Neural cell (in vitro differentiated cells): ENCODE data around the gene UPF3A. TPM values are rescaled to one million over a fixed set of nuclear protein-coding genes. Genes with fewer than 3 reads are reported as not detected.
"Not testable (repeated sequence)": the region's sequence is repeated elsewhere in the genome, so short reads cannot be mapped to it uniquely, and the experiment has no call there.

Experiments
- H2AFZ ChIP-seq: fragments of 200-600, 300-800 bp; sonication (generic), shearing (Covaris generic); 2 replicates; pipeline ENCODE4 v1.6.0; 2014; ENCODE audit warnings: low read depth, mild to moderate bottlenecking, antibody characterized with exemption, low read length, moderate library complexity
- H3F3A ChIP-seq: fragments of 200-600 bp; shearing (Covaris generic); 2 replicates; pipeline ENCODE4 v1.6.1; 2016; ENCODE audit warnings: mild to moderate bottlenecking, moderate library complexity, mixed read lengths, antibody characterized with exemption, low read length; ENCODE audit not compliant: insufficient read depth, poor library complexity, severe bottlenecking
- H3K27ac ChIP-seq: fragments of 200-600, 300-800 bp; sonication (generic), shearing (Covaris generic); 2 replicates; pipeline ENCODE4 v1.5.1; 2014; ENCODE audit warnings: mild to moderate bottlenecking, low read length, moderate library complexity
- H3K27me3 ChIP-seq: fragments of 300-800, 200-600 bp; sonication (generic), shearing (Covaris generic); 2 replicates; pipeline ENCODE4 v1.6.0; 2014; ENCODE audit warnings: mild to moderate bottlenecking, low read depth, low read length, moderate library complexity; ENCODE audit not compliant: insufficient read depth
- H3K36me3 ChIP-seq: fragments of 300-800, 200-600 bp; sonication (generic), shearing (Covaris generic); 2 replicates; pipeline ENCODE4 v1.5.1; 2014; ENCODE audit warnings: mild to moderate bottlenecking, antibody characterized with exemption, low read length, moderate library complexity; ENCODE audit not compliant: insufficient read depth
- H3K4me2 ChIP-seq: fragments of 300-800, 200-600 bp; sonication (generic), shearing (Covaris generic); 2 replicates; pipeline ENCODE4 v1.6.0; 2014; ENCODE audit warnings: mild to moderate bottlenecking, low read length
- H3K4me3 ChIP-seq: fragments of 300-800, 200-600 bp; sonication (generic), shearing (Covaris generic); 2 replicates; pipeline ENCODE4 v1.5.1; 2014; ENCODE audit warnings: mild to moderate bottlenecking, low read length, moderate library complexity
- H3K79me2 ChIP-seq: fragments of 200-600 bp; shearing (Covaris generic); replicated peaks from 2 replicates; pipeline ENCODE4 v1.6.0; 2014; ENCODE audit warnings: mild to moderate bottlenecking, low read length, moderate library complexity; ENCODE audit not compliant: insufficient read depth
- H3K9ac ChIP-seq: fragments of 300-800, 200-600 bp; sonication (generic), shearing (Covaris generic); 2 replicates; pipeline ENCODE4 v1.6.1; 2016; ENCODE audit warnings: mild to moderate bottlenecking, low read length, mixed read lengths
- H3K9me2 ChIP-seq: fragments of 200-600 bp; shearing (Covaris generic); 2 replicates; pipeline ENCODE4 v1.6.1; 2016; ENCODE audit warnings: mild to moderate bottlenecking, low read length, mixed read lengths; ENCODE audit not compliant: insufficient read depth
- H3K9me3 ChIP-seq: fragments of 200-600, 300-800 bp; sonication (generic), shearing (Covaris generic); 2 replicates; pipeline ENCODE4 v1.6.1; 2016; ENCODE audit warnings: mild to moderate bottlenecking, mixed run types, low read length, moderate library complexity, mixed read lengths
- H4K20me1 ChIP-seq: fragments of 200-600 bp; shearing (Covaris generic); 2 replicates; pipeline ENCODE4 v1.6.1; 2016; ENCODE audit warnings: mild to moderate bottlenecking, mixed run types; ENCODE audit not compliant: insufficient read depth
- CTCF ChIP-seq: fragments of 450-650 bp; IDR thresholded peaks from 2 replicates; pipeline ENCODE4 v1.5.1; 2014; ENCODE audit warnings: antibody characterized with exemption, mild to moderate bottlenecking, moderate library complexity; ENCODE audit not compliant: poor library complexity, severe bottlenecking
- EP300 ChIP-seq: fragments of 450-650 bp; conservative IDR thresholded peaks from 2 replicates; pipeline ENCODE4 v1.6.1; 2014; ENCODE audit warnings: antibody characterized with exemption, mild to moderate bottlenecking, moderate library complexity; ENCODE audit not compliant: poor library complexity, severe bottlenecking
- EZH2 ChIP-seq: fragments of 200-600, 300-800 bp; shearing (Covaris generic), sonication (generic); IDR thresholded peaks from 2 replicates; pipeline ENCODE4 v1.6.1; 2014; ENCODE audit warnings: antibody characterized with exemption, low read length, borderline replicate concordance, mild to moderate bottlenecking; ENCODE audit not compliant: insufficient read depth, poor library complexity, severe bottlenecking
- MXI1 ChIP-seq: fragments of 450-650 bp; conservative IDR thresholded peaks from 2 replicates; pipeline ENCODE4 v1.6.1; 2014; ENCODE audit warnings: antibody characterized with exemption, mild to moderate bottlenecking; ENCODE audit not compliant: poor library complexity, severe bottlenecking
- POLR2AphosphoS5 ChIP-seq: IDR thresholded peaks from 2 replicates; pipeline ENCODE4 v1.6.1; 2012
- RAD21 ChIP-seq: fragments of 450-650 bp; conservative IDR thresholded peaks from 2 replicates; pipeline ENCODE4 v1.6.1; 2014; ENCODE audit warnings: antibody characterized with exemption, mild to moderate bottlenecking, moderate library complexity
- REST ChIP-seq: IDR thresholded peaks from 2 replicates; pipeline ENCODE4 v1.6.1; 2012; ENCODE audit warnings: borderline replicate concordance
- SMC3 ChIP-seq: fragments of 450-650 bp; conservative IDR thresholded peaks from 2 replicates; pipeline ENCODE4 v1.6.1; 2014; ENCODE audit warnings: antibody characterized with exemption, mild to moderate bottlenecking, moderate library complexity; ENCODE audit not compliant: poor library complexity
- TAF1 ChIP-seq: IDR thresholded peaks from 2 replicates; pipeline ENCODE4 v1.6.1; 2012; ENCODE audit warnings: low read depth
- polyA plus RNA-seq: library from polyadenylated mRNA; depleted of rRNA; stranded (reverse); fragments of >200 nt; gene quantifications from 2 replicates; pipeline ENCODE4 v1.2.3, GENCODE V29; 2014

Gene UPF3A
- polyA plus RNA-seq, 1 donor from 2014 or later: 277 TPM

- Histone ChIP-seq H3K4me3 (no peak overlapping the region), H3K9me3 (no peaks in the 10 kb centered on the region), H3K79me2 (no peaks in the 10 kb centered on the region), H3K4me2 (no peak overlapping the region), H4K20me1 (no peaks in the 10 kb centered on the region), H3K9ac (no peak overlapping the region), H2AFZ (no peak overlapping the region), H3K9me2 (no peaks in the 10 kb centered on the region), H3K27me3 (no peaks in the 10 kb centered on the region), H3F3A (no peaks in the 10 kb centered on the region), H3K36me3 (peaks cover 10% of the 10 kb centered on the region), H3K27ac (no peak overlapping the region)
- TF ChIP-seq TAF1 (no peak), MXI1 (no peak), SMC3 (no peak), POLR2AphosphoS5 (no peak), RAD21 (no peak), EZH2 (no peak), EP300 (no peak), REST (no peak), CTCF (no peak)
These were observed 32.3 kb upstream of the UPF3A start for GRCh38 chr13:114249077-114249476.

GRCh38 chr13:114251639-114252440 lies 29.6 kb upstream of the UPF3A start:
- H3K4me2 ChIP-seq, H4K20me1 ChIP-seq, H3F3A ChIP-seq, H3K9ac ChIP-seq, H3K79me2 ChIP-seq, H3K27me3 ChIP-seq, H3K36me3 ChIP-seq, H3K9me3 ChIP-seq, H3K27ac ChIP-seq, H2AFZ ChIP-seq, H3K9me2 ChIP-seq, H3K4me3 ChIP-seq: not testable (repeated sequence)
